ENCODE results near the gene UBN1. TPM values are rescaled to one million over a fixed set of nuclear protein-coding genes. Genes with fewer than 3 reads are reported as not detected.

UBN1 gene
- total and polyA plus RNA-seq, 2 of the 13 experiments (the other 11 are each of a cell fraction or from before 2014, with no cell fraction given) = 10.6 to 23.5 TPM

- 0 out of 2 replicates have a peak, but pooled peaks have one; percentile 38 for TF ChIP-seq SP140L (CRISPR knock-in tag; IDR thresholded peaks at IDR 0.05; ENCODE audit: borderline replicate concordance)
- peak; percentile 31; the same call in 1 of the 2 replicates for TF ChIP-seq NR2F6 (IDR thresholded peaks at IDR 0.05)
- peak; percentile 65 for TF ChIP-seq NR2F6 (CRISPR knock-in tag; IDR thresholded peaks at IDR 0.05)
- TF ChIP-seq RCOR2 (CRISPR knock-in tag; IDR thresholded peaks at IDR 0.05) = peak; percentile 61
- peak; percentile 71; the same call in 1 of the 2 replicates for TF ChIP-seq JUND (CRISPR knock-in tag; IDR thresholded peaks at IDR 0.05)
- TF ChIP-seq BCL6 (CRISPR knock-in tag; IDR thresholded peaks at IDR 0.05) = peak; percentile 37; the same call in 1 of the 2 replicates
- 0 out of 2 replicates have a peak, but pooled peaks have one; percentile 15 for TF ChIP-seq LBX2 (CRISPR knock-in tag; IDR thresholded peaks at IDR 0.05; ENCODE audit: borderline replicate concordance)
- TF ChIP-seq SOX6 (IDR thresholded peaks at IDR 0.05) = no peak
- peak; percentile 62 for TF ChIP-seq SOX6 (CRISPR knock-in tag; IDR thresholded peaks at IDR 0.05)
- TF ChIP-seq ZNF296 (CRISPR knock-in tag; conservative IDR thresholded peaks at IDR 0.05) = peak; percentile 95
- TF ChIP-seq ZFP1 (CRISPR knock-in tag; IDR thresholded peaks at IDR 0.05) = no peak
- TF ChIP-seq ZEB1 (IDR thresholded peaks at IDR 0.05; ENCODE audit: insufficient replicate concordance, low read depth) = peak; percentile 97
- peak; percentile 68; the same call in 1 of the 2 replicates for TF ChIP-seq RXRA (CRISPR knock-in tag; IDR thresholded peaks at IDR 0.05)
- TF ChIP-seq NR2F2 (IDR thresholded peaks at IDR 0.05; ENCODE audit: borderline replicate concordance, low read depth) = no peak
- TF ChIP-seq KDM5B (CRISPR knock-in tag; IDR thresholded peaks at IDR 0.05; ENCODE audit: borderline replicate concordance) = 0 out of 2 replicates have a peak, but pooled peaks have one; percentile 25
- TF ChIP-seq ZBTB39 (CRISPR knock-in tag; IDR thresholded peaks at IDR 0.05) = peak; percentile 32; the same call in 1 of the 2 replicates
- TF ChIP-seq ZNF382 (CRISPR knock-in tag; IDR thresholded peaks at IDR 0.05; ENCODE audit: borderline replicate concordance) = no peak
- peak; percentile 61 for TF ChIP-seq MED1 (CRISPR knock-in tag; IDR thresholded peaks at IDR 0.05)
- no peak for TF ChIP-seq ZNF543 (CRISPR knock-in tag; IDR thresholded peaks at IDR 0.05)
- peak; percentile 56 for TF ChIP-seq SAP130 (CRISPR knock-in tag; IDR thresholded peaks at IDR 0.05; ENCODE audit: low read depth)
- TF ChIP-seq ATM (IDR thresholded peaks at IDR 0.05; ENCODE audit: borderline replicate concordance) = no peak
- no peak for TF ChIP-seq ZNF18 (CRISPR knock-in tag; IDR thresholded peaks at IDR 0.05; ENCODE audit: insufficient replicate concordance)
- no peak for TF ChIP-seq FLYWCH1 (CRISPR knock-in tag; IDR thresholded peaks at IDR 0.05)
- peak; percentile 45; the same call in 1 of the 2 replicates for TF ChIP-seq ARNTL (CRISPR knock-in tag; IDR thresholded peaks at IDR 0.05)
- 0 out of 2 replicates have a peak, but pooled peaks have one; percentile 58 for TF ChIP-seq ZNF605 (CRISPR knock-in tag; IDR thresholded peaks at IDR 0.05)
- peak; percentile 56; the same call in 1 of the 2 replicates for TF ChIP-seq ZSCAN21 (CRISPR knock-in tag; IDR thresholded peaks at IDR 0.05; ENCODE audit: borderline replicate concordance)
- TF ChIP-seq KLF11 (CRISPR knock-in tag; IDR thresholded peaks at IDR 0.05) = no peak
- no peak for TF ChIP-seq LCORL (IDR thresholded peaks at IDR 0.05)
- peak; percentile 98 for TF ChIP-seq LCORL (CRISPR knock-in tag; IDR thresholded peaks at IDR 0.05)
- TF ChIP-seq PHF20 (CRISPR knock-in tag; IDR thresholded peaks at IDR 0.05) = no peak
These were observed 77.5 kb downstream of the UBN1 start (continued) for GRCh38 chr16:4924593-4925292.

Data from HepG2 (cell line).